ENCODE results near the gene ADAT2.

The ADAT2 gene

DNA sequence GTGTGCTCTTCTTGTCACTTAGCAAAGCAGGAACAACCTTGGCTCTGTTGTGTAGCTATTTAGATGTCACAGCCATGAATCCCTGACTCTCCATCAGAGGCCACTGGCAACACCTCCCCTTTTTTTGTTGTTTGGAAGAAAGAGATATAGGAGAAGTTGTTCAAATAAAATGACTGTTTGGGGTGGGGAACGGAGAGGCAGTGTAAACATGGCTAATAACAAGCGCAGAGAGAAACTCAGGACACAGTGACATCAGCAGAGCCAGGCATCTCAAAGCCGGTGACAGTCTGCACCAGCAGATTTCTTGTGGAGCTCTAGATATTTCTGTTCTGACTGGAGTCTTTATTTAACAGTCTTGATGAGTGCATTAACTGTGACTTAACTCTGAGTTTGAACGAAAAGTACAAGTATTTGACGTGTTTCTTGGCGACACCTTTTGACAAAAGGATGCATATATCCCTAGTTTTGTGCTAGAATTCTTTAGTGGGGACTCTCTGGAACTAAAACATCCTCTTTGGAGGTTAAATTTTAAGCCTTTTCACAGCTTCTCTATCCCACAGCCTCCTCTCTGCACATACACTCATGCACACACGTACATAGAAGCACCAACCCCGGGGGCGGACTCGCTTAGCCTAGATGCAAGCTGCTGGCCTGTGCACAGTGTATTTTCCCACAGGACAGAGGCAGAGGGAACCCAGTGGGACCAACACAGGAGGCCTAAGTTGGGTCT lies 53.8 kb downstream of the ADAT2 start:
- DNase-seq: no peak

DNA sequence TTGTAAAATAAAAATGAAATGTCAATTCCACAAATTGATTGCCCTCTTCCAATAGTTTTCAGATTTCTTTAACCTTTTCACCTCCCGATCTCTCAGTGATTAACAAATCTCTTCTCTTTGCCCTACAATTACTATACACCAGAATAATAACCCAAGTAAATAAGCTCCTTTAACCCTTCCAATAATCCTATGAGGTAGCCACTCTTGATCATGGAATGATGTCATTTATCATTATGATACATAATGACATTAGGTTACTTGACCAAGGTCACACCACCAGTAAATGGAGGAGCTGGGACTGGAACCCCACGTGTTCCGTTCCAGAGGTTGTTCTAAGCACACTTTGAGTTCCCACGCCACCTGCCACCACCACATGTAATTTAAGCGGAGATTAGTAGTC lies 54.8 kb downstream of the ADAT2 start:
- DNase-seq: no peak

- no peak for DNase-seq
These were observed 56.1 kb downstream of the ADAT2 start for GRCh38 chr6:143394389-143394788.

- no peak for DNase-seq
These were observed 60.2 kb downstream of the ADAT2 start for GRCh38 chr6:143390278-143390677.

DNA sequence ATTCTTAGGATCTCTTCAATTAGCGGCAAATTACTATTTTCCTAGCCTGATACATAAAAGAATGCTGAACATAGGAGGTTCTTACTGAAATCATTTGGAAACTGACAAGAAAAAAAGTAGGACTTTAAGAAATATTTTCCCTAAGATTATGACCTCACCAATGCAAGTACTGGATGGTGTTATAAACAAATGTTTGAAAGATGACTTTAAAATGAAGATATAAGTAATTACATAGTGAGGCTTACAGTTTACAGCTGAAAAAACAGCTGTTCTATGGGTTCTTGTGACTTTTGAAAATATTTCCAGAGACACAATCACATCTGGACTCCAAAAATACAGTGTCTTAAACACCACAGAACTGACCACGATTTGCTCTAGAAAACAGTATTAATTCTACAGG lies 64.9 kb downstream of the ADAT2 start:
- no peak for DNase-seq

GRCh38 chr6:143376861-143377260 lies 73.6 kb downstream of the ADAT2 start:
- no peak for DNase-seq

- DNase-seq: no peak
These were observed 74.1 kb downstream of the ADAT2 start for GRCh38 chr6:143376375-143376774.

DNA sequence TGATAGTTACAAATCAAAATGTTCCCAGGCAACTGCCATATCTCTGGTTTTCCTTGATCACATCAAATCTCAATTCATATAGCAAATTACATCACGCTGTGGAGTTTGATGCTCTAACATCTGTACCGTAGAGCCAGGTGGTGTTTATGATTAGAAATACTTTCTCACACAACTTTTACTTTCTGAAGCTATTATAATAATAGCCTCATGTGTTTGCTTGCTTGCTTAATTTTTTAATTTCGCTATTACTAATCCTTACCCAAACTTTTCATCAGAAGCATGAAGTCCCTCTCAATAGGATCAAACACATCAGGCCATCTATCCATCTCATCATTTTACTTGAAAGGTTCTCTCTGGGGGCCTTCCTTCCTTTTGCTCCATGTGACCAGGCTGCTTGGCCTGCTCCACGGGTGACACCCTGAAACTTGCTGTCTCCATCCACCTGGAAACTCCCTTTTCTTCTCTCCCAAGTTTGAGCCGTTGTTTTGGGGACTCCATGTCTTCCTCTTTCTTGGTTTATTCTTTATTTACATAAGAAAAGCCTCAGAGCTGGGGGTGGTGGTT lies 75.4 kb downstream of the ADAT2 start:
- DNase-seq: no peak

DNA sequence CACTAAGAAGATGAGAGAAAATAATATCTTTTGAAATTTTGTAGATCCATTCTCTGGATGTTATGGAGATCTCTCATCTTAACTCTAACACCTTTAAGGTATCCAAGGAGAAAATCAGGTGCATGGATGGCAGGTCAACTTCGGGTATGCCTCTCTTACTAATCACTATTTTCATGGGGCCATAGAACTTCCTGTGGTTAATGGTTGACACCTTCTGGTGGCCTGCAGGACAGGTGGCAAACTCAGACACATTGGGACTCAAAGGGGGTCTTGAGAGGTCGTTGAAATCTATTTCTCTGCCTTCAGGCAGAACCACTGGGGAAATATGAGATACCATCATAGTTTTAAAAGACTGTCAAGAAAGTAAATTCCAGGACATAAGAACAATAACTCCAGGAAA lies 76.5 kb downstream of the ADAT2 start:
- no peak for DNase-seq
